Body of pancreas (tissue), 4 donors: ENCODE measurements around the gene NPIPB2.
"Not testable (repeated sequence)": the region's sequence is repeated elsewhere in the genome, so short reads cannot be mapped to it uniquely, and the experiment has no call there.

Experiments
- CTCF ChIP-seq, 7 experiments: fragments of 450-650 bp in 4 of 7; fragments of 200-600 bp in 3 of 7; sonication (generic) in 3 of 7; IDR thresholded peaks; one replicate each; pipeline ENCODE4 v1.5.1; 2016 to 2019; ENCODE audit warnings: antibody characterized with exemption in 7 of 7
- POLR2A ChIP-seq, 3 donors: fragments of 450-650 bp; IDR thresholded peaks; one replicate each; pipeline ENCODE4 v1.6.1; 2016; ENCODE audit warnings: antibody characterized with exemption in 3 of 3, mild to moderate bottlenecking in 2 of 3

GRCh38 chr16:11962457-11962856 is 20.6 kb upstream of the NPIPB2 start:
- not testable (repeated sequence) for TF ChIP-seq CTCF, POLR2A (IDR thresholded peaks at IDR 0.05)
